Body of pancreas (tissue), 4 donors: ENCODE data around the gene CARD8.

Experiments
- POLR2A ChIP-seq, 3 donors: fragments of 450-650 bp; IDR thresholded peaks; one replicate each; pipeline ENCODE4 v1.6.1; 2016; ENCODE audit warnings: antibody characterized with exemption in 3 of 3, mild to moderate bottlenecking in 2 of 3
- TF ChIP-seq, protein P1 (sequence below), 7 experiments: fragments of 450-650 bp in 4 of 7; fragments of 200-600 bp in 3 of 7; sonication (generic) in 3 of 7; IDR thresholded peaks; one replicate each; pipeline ENCODE4 v1.5.1; 2016 to 2019; ENCODE audit warnings: antibody characterized with exemption in 7 of 7

DNA sequence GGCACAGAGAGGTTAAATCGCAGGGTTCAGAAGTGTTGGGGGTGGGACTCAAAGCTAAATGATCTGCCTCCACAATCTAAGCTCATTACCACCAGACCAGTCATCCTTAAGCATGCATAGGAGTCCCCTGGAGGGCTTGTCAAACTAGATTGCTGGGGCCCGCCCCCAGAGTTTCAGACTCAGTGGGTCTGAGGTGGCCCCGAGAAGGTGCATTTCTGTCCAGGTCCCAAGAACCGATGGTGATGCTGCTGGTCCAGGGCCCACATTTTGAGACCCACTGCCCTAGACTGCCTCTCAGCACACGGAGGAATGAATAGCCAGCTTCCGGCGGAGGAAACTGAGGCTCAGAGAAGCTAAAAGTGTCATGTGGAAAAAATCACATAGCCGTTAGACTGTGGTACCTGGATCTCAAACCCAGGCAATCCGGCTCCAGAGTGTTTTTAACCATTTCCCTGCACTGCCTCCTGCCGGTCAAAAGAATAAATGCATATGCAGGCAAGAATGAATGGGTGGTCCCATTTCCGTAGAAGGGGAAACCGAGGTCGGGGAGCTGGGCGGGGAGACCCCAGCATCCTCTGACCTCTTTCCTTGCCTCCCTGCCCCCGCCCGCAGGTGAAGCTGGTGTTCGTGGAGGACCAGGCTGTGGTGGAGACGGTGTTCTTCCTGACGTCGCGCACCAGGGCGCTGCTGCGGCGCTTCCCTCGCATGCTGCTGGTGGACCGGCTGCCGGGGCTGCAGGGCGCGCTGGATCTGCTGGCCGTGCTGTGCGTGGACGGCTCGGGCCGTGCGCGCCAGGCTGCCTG lies 61.5 kb downstream of the CARD8 start:
- TF ChIP-seq, protein P1, sequence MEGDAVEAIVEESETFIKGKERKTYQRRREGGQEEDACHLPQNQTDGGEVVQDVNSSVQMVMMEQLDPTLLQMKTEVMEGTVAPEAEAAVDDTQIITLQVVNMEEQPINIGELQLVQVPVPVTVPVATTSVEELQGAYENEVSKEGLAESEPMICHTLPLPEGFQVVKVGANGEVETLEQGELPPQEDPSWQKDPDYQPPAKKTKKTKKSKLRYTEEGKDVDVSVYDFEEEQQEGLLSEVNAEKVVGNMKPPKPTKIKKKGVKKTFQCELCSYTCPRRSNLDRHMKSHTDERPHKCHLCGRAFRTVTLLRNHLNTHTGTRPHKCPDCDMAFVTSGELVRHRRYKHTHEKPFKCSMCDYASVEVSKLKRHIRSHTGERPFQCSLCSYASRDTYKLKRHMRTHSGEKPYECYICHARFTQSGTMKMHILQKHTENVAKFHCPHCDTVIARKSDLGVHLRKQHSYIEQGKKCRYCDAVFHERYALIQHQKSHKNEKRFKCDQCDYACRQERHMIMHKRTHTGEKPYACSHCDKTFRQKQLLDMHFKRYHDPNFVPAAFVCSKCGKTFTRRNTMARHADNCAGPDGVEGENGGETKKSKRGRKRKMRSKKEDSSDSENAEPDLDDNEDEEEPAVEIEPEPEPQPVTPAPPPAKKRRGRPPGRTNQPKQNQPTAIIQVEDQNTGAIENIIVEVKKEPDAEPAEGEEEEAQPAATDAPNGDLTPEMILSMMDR (IDR thresholded peaks at IDR 0.05) = peak in 6 of 7 experiments; percentile 22 to 36 (median 30)
- no peak for TF ChIP-seq POLR2A (IDR thresholded peaks at IDR 0.05)
